ENCODE results near the gene DSG1.

DNA sequence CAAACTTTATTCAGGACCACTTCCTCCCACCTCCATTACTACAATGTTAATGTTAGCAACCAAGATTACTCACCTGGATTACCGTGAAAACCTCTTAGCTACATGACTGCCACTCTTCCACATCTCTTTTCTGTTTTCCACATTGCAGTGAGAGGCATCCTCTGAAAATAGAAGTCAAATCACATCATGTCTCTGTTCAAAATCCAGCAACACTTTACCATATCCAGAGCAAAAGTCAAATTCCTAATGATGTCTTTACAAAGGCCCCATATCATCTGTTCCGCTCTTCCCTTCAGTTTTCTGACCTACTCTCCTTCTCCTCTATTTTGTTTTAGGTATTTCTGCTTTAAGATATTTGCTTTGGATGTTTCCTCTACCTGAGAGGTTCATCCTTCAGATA, 37.5 kb upstream of the DSG1 start:
- no peak for TF ChIP-seq CTCF (IDR thresholded peaks at IDR 0.05)
- no peak for TF ChIP-seq POLR2A (IDR thresholded peaks at IDR 0.05)

Data from esophagus squamous epithelium (tissue), 4 donors.